Upper lobe of right lung (tissue), 1 donor: Measurements from ENCODE around the gene CROCC2. TPM values are rescaled to one million over a fixed set of nuclear protein-coding genes. Genes with fewer than 3 reads are reported as not detected.
A peak's percentile ranks its signal among the peaks of the same experiment; 100 is the strongest.

Source experiments
- ATAC-seq: fragments of 200-7000 bp; cut with Tn5 transposase; one replicate; pipeline ENCODE4 v1.9.1; 2020; ENCODE audit warnings: mild to moderate bottlenecking, moderate library complexity
- DNase-seq: peaks from one replicate; pipeline ENCODE4 v3.0.0-alpha.2; 2020
- H3K27ac ChIP-seq: fragments of 200-600 bp; one replicate; pipeline ENCODE4 v1.8.0; 2022
- H3K27me3 ChIP-seq: fragments of 200-600 bp; one replicate; pipeline ENCODE4 v1.8.0; 2022; ENCODE audit warnings: mild to moderate bottlenecking
- H3K36me3 ChIP-seq: fragments of 200-600 bp; one replicate; pipeline ENCODE4 v1.8.0; 2022
- H3K4me1 ChIP-seq: fragments of 200-600 bp; one replicate; pipeline ENCODE4 v1.8.0; 2022
- H3K4me3 ChIP-seq: fragments of 200-600 bp; one replicate; pipeline ENCODE4 v1.8.0; 2022; ENCODE audit warnings: mild to moderate bottlenecking
- H3K9me3 ChIP-seq: fragments of 200-600 bp; one replicate; pipeline ENCODE4 v1.8.0; 2022
- CTCF ChIP-seq: fragments of 200-600 bp; IDR thresholded peaks from one replicate; pipeline ENCODE4 v1.8.0; 2022; ENCODE audit warnings: antibody characterized with exemption
- intact Hi-C: fragments of 100-400 bp; cut with DNase I; formaldehyde crosslinking; loops from one replicate; pipeline ENCODE4 v1.11.0; 2022
- total RNA-seq: library from RNA; stranded (reverse); fragmentation: NEBNext Ultra II Directional; extraction: Animal tissue kit (Norgen Biotek cat#: 25700); gene quantifications from one replicate; pipeline ENCODE4 v1.2.1, GENCODE V29; 2021
- donor health status: DM: no; HTN: yes; CAD: no; lungs with severe emphysema.

Gene CROCC2
- total RNA-seq, 1 donor from 2014 or later, result 0.26 TPM

DNA sequence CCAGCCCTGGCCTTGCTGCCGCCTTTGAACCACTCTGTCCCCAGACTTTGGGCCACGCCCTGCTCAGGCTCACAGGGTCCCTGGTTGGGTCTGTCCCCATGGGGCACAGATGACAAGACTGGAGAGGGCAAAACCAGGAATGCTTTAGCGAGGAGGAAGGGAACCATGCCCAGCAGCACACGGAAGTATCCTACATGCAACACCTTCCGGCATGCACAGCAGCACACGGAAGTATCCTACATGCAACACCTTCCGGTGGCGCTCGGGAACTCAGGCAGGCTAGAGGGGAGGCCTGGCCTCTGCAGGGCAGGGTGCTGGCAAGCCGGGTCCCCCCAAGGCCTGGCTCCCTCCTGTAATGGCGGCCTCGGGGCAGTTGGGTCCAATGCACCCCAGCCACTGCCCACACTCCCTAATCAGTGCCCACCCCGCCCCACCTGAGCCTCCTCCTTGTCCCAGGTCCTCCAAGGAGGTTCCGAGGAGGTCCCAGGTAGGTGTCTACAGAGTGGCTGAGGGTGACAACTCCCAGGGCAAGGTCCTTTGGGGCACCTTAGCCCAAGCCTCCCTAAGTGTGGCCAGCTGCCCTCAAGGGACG, 58.7 kb downstream of the CROCC2 start:
- H3K4me3 ChIP-seq, result no peak overlapping the region
- H3K9me3 ChIP-seq, result no peaks in the 10 kb centered on the region
- no peaks in the 10 kb centered on the region for H3K36me3 ChIP-seq
- intact Hi-C loops, result no loop called here
- ATAC-seq (no peak), DNase-seq (peak; percentile 58)
- peak overlapping the region; percentile 17 for H3K27ac ChIP-seq
- H3K4me1 ChIP-seq, result peaks cover 22% of the 10 kb centered on the region
- no peaks in the 10 kb centered on the region for H3K27me3 ChIP-seq
- TF ChIP-seq CTCF, result no peak

DNA sequence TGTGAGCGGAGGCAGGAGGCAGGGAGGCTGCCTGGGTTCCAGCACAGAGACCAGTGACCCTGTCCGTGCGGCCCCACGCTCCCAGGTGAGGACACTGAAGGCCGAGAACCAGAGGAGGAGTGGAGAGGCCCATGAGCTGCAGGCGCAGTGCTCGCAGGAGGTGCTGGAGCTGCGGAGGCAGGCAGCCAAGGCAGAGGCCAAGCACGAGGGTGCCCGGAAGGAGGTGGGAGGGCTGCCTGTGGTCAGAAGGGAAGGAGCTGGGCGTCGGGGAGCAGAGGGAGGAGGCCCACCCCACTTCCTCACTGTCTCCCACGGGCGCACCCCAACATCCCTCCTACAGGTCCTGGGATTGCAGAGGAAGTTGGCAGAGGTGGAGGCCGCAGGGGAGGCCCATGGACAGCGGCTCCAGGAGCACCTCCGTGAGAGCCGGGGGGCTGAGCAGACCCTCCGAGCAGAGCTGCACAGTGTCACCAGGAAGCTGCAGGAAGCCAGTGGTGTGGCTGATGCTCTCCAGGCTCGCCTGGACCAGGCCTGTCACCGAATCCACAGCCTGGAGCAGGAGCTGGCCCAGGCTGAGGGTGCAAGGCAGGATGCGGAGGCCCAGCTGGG, 59.3 kb downstream of the CROCC2 start:
- DNase-seq (peak; percentile 84), ATAC-seq (peak; percentile 66)
- Histone ChIP-seq H3K36me3 (no peaks in the 10 kb centered on the region), H3K9me3 (no peaks in the 10 kb centered on the region), H3K27me3 (no peaks in the 10 kb centered on the region), H3K4me1 (peaks cover 16% of the 10 kb centered on the region), H3K27ac (peak overlapping the region; percentile 17), H3K4me3 (no peak overlapping the region)
- intact Hi-C loops, result no loop called here
- TF ChIP-seq CTCF, result no peak

GRCh38 chr2:240965905-240966456, 59.8 kb downstream of the CROCC2 start:
- Histone ChIP-seq H3K9me3 (no peaks in the 10 kb centered on the region), H3K36me3 (no peaks in the 10 kb centered on the region), H3K27me3 (no peaks in the 10 kb centered on the region), H3K27ac (no peak overlapping the region), H3K4me3 (no peak overlapping the region), H3K4me1 (peaks cover 14% of the 10 kb centered on the region)
- TF ChIP-seq CTCF, result no peak
- ATAC-seq, result peak; percentile 1
- no peak for DNase-seq
- intact Hi-C loops, result no loop called here

DNA sequence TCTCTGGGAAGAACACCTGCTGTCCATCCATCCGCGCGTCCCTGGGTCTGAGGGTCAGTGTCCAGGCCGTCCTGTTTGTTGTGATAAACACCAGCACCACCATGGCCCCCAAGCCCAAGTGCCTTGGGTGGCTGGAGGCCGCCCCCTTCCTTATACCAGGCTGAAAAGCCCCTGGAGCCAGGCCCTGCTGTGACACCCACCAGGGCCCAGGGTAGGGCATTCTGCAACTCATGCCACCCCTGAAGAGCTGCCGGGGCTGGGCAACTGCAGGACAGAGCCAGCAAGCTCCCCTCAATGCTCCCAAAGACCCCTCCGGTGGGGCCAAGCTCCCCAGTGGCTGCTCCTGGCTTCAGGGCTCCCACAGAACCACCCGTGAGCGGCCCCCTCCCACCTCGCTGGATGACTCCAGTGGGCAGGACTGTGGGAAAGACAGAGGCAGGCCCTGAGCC, 60.3 kb downstream of the CROCC2 start:
- H3K27me3 ChIP-seq, result no peaks in the 10 kb centered on the region

GRCh38 chr2:240966906-240967680, 61.0 kb downstream of the CROCC2 start:
- no peaks in the 10 kb centered on the region for H3K9me3 ChIP-seq
- intact Hi-C loops, result no loop called here
- no peak for TF ChIP-seq CTCF
- H3K36me3 ChIP-seq, result no peaks in the 10 kb centered on the region
- ATAC-seq (no peak), DNase-seq (peak; percentile 63)
- no peak overlapping the region for H3K4me3 ChIP-seq
- H3K27ac ChIP-seq, result no peak overlapping the region
- no peaks in the 10 kb centered on the region for H3K27me3 ChIP-seq
- H3K4me1 ChIP-seq, result peaks cover 11% of the 10 kb centered on the region

More for the DNA sequence above, 60.3 kb downstream of the CROCC2 start:
- ATAC-seq (no peak), DNase-seq (peak; percentile 58)
- no peak for TF ChIP-seq CTCF
- intact Hi-C loops, result no loop called here
- H3K4me1 ChIP-seq, result peaks cover 11% of the 10 kb centered on the region
- no peaks in the 10 kb centered on the region for H3K36me3 ChIP-seq
- no peak overlapping the region for H3K4me3 ChIP-seq
- no peak overlapping the region for H3K27ac ChIP-seq
- no peaks in the 10 kb centered on the region for H3K9me3 ChIP-seq
